Sigmoid colon (tissue), 7 donors: ENCODE measurements around the gene RIMS4. TPM values are rescaled to one million over a fixed set of nuclear protein-coding genes. Genes with fewer than 3 reads are reported as not detected.

ENCODE experiments used
- DNase-seq: peaks from one replicate; pipeline ENCODE4 v3.0.0-alpha.2; 2019
- H3K27ac ChIP-seq, 4 donors: fragments of 200-600 bp; sonication (generic); one replicate each; pipeline ENCODE4 v1.5.1; 2016 to 2019; ENCODE audit warnings: mild to moderate bottlenecking in 1 of 4
- H3K27me3 ChIP-seq, 3 donors: fragments of 200-600 bp; sonication (generic); one replicate each; pipeline ENCODE4 v1.5.1; 2019; ENCODE audit warnings: mild to moderate bottlenecking in 1 of 3
- H3K36me3 ChIP-seq, 4 donors: fragments of 200-600 bp; sonication (generic); one replicate each; pipeline ENCODE4 v1.5.1; 2016 to 2019
- H3K4me1 ChIP-seq, 4 donors: fragments of 200-600 bp; sonication (generic); one replicate each; pipeline ENCODE4 v1.5.1; 2017 to 2019
- H3K4me3 ChIP-seq, 4 donors: fragments of 200-600 bp; sonication (generic); one replicate each; pipeline ENCODE4 v1.5.1; 2017 to 2019; ENCODE audit warnings: mild to moderate bottlenecking in 2 of 4, moderate library complexity in 1 of 4
- H3K9me3 ChIP-seq, 4 donors: fragments of 200-600 bp in 3 of 4; sonication (generic) in 3 of 4; one replicate each; pipeline versions ENCODE4 v1.5.1 to v1.6.1; 2013 to 2019
- CTCF ChIP-seq, 4 experiments: fragments of 450-650 bp in 3 of 4; fragments of 200-600 bp in 1 of 4; IDR thresholded peaks; one replicate each; pipeline ENCODE4 v1.5.1; 2016 to 2019; ENCODE audit warnings: antibody characterized with exemption in 4 of 4, mild to moderate bottlenecking in 3 of 4, moderate library complexity in 2 of 4
- EP300 ChIP-seq, 4 donors: sonication (generic); formaldehyde crosslinking; IDR thresholded peaks; one replicate each; pipeline ENCODE4 v1.6.1; 2017; ENCODE audit warnings: antibody characterized with exemption in 4 of 4
- POLR2A ChIP-seq, 2 donors: fragments of 450-650 bp; IDR thresholded peaks; one replicate each; pipeline ENCODE4 v1.6.1; 2016; ENCODE audit warnings: antibody characterized with exemption in 2 of 2, mild to moderate bottlenecking in 2 of 2, moderate library complexity in 2 of 2
- POLR2AphosphoS5 ChIP-seq, 4 donors: sonication (generic); formaldehyde crosslinking; IDR thresholded peaks; one replicate each; pipeline ENCODE4 v1.6.1; 2017; ENCODE audit warnings: antibody characterized with exemption in 4 of 4
- WGBS, 2 donors: extraction: QIAGEN DNeasy Blood & Tissue Kit; methylation state at CpG; one replicate each; pipeline ENCODE4 v1.1.7; 2013; 5-methylcytosine and 5-hydroxymethylcytosine counted together
- intact Hi-C: fragments of 100-400 bp; cut with DNase I; formaldehyde crosslinking; loops from one replicate; pipeline ENCODE4 v1.15.1; 2023
- polyA plus RNA-seq, 3 donors: library from polyadenylated mRNA; stranded (reverse); fragments of 200-250 nt; gene quantifications; one replicate each; pipeline ENCODE4 v1.2.3, GENCODE V29; 2013
- total RNA-seq, 4 donors: library from RNA; depleted of rRNA; stranded (reverse); fragments of >200 nt; gene quantifications; one replicate each; pipeline ENCODE4 v1.1.0, GENCODE V29; 2016
- donor health status: healthy with polysubstance abuse.
- donor health status: Bipolar disorder and iron deficiency.
- donor health status: healthy.

Gene RIMS4
- total and polyA plus RNA-seq, 7 donors: 0.14 to 2.1 (median 0.55) TPM

DNA sequence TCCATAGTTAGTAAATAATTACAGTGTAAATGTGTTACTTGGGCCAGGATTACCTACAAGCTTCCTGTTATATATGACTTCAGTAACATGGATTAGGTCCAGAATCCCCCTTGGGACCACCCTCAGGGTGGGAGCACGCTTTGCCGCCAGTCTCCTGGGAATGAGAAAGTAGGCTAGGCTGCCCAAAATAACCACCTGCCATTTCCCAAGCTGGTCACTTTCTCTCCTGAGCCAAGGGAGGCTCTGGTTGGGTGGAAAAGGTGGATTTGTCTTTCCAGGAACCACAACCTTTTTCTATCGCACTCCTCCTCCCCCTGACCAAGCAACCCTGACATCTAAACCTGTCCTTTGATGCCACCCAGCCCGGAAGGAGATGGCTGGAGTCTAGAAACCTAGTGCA is 9.6 kb upstream of the RIMS4 start:
- Histone ChIP-seq H3K27me3 (no peaks in the 10 kb centered on the region), H3K36me3 (no peaks in the 10 kb centered on the region), H3K27ac (no peak overlapping the region), H3K4me1 (no peaks in the 10 kb centered on the region), H3K4me3 (no peak overlapping the region), H3K9me3 (no peaks in the 10 kb centered on the region)
- TF ChIP-seq CTCF (IDR thresholded peaks at IDR 0.05): no peak
- no peak for TF ChIP-seq POLR2AphosphoS5 (IDR thresholded peaks at IDR 0.05)
- TF ChIP-seq EP300 (IDR thresholded peaks at IDR 0.05): no peak
- TF ChIP-seq POLR2A (IDR thresholded peaks at IDR 0.05): no peak
- DNase-seq: no peak
- WGBS, 2 donors: 81 to 83% methylated on average over 4 of the region's 4 CpGs
- intact Hi-C loops: no loop called here

- DNase-seq: no peak
These were observed 7.0 kb upstream of the RIMS4 start for GRCh38 chr20:44817143-44817910.

GRCh38 chr20:44814937-44815336 is 4.6 kb upstream of the RIMS4 start:
- Histone ChIP-seq H3K4me1 (peaks cover 0 to 5% (median 4%) of the 10 kb centered on the region in 4 donors), H3K9me3 (peaks cover 8 to 10% (median 9%) of the 10 kb centered on the region in 4 donors), H3K27me3 (peaks cover 7 to 22% (median 18%) of the 10 kb centered on the region in 3 donors), H3K27ac (no peak overlapping the region), H3K4me3 (no peak overlapping the region), H3K36me3 (no peaks in the 10 kb centered on the region)
- intact Hi-C loops: no loop called here
- DNase-seq: no peak
- 90 to 91% methylated on average over 5 of the region's 5 CpGs for WGBS, 2 donors
- TF ChIP-seq EP300 (IDR thresholded peaks at IDR 0.05) (no peak), POLR2AphosphoS5 (IDR thresholded peaks at IDR 0.05) (no peak), POLR2A (IDR thresholded peaks at IDR 0.05) (no peak), CTCF (IDR thresholded peaks at IDR 0.05) (no peak)

More at GRCh38 chr20:44817143-44817910, 7.0 kb upstream of the RIMS4 start:
- Histone ChIP-seq H3K4me3 (no peak overlapping the region), H3K27ac (no peak overlapping the region), H3K27me3 (peaks cover 0 to 2% (median 0%) of the 10 kb centered on the region in 3 donors), H3K9me3 (peaks cover 0 to 5% (median 1%) of the 10 kb centered on the region in 4 donors), H3K4me1 (no peaks in the 10 kb centered on the region), H3K36me3 (no peaks in the 10 kb centered on the region)
- TF ChIP-seq POLR2A (IDR thresholded peaks at IDR 0.05): no peak
- TF ChIP-seq CTCF (IDR thresholded peaks at IDR 0.05): no peak
- no peak for TF ChIP-seq EP300 (IDR thresholded peaks at IDR 0.05)
- no peak for TF ChIP-seq POLR2AphosphoS5 (IDR thresholded peaks at IDR 0.05)
- intact Hi-C loops: no loop called here
- 84 to 86% methylated on average over 6 of the region's 6 CpGs for WGBS, 2 donors

DNA sequence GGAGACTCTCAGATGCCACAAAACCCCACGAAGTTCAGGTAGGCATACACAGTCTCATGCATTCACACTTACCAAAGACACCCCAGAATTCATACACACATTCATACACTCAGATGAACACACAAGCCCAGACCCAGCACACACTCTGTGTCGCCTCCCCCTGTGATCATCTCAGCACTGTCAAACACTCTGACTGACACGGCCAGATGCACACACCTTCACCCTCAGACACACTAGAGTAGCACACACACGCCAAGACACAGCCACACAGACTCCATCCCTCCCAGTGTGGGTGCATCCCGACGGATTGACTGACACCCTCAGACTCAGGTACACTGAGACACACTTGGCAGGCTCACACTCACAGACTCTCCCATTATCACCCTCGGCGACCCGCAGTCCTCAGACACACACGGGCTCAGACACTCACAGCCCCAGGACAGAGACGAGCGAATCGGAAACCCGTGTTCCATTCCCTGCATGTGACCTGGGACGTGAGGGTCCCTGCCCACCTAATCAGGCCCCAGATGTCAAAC is 872 bp upstream of the RIMS4 start:
- Histone ChIP-seq H3K36me3 (no peaks in the 10 kb centered on the region), H3K4me1 (peaks cover 0 to 8% (median 5%) of the 10 kb centered on the region in 4 donors), H3K9me3 (peaks cover 8 to 10% (median 9%) of the 10 kb centered on the region in 4 donors), H3K4me3 (no peak overlapping the region), H3K27me3 (peaks cover 18 to 57% (median 37%) of the 10 kb centered on the region in 3 donors), H3K27ac (no peak overlapping the region)
- WGBS, 2 donors: 85 to 86% methylated on average over 15 of the region's 15 CpGs
- intact Hi-C loops: no loop called here
- TF ChIP-seq POLR2A (IDR thresholded peaks at IDR 0.05) (no peak), POLR2AphosphoS5 (IDR thresholded peaks at IDR 0.05) (no peak), EP300 (IDR thresholded peaks at IDR 0.05) (no peak), CTCF (IDR thresholded peaks at IDR 0.05) (no peak)
- DNase-seq: no peak
